SK-N-SH (cell line): Measurements from ENCODE around the gene KCNQ4. TPM values are rescaled to one million over a fixed set of nuclear protein-coding genes. Genes with fewer than 3 reads are reported as not detected.

Source experiments
- CTCF ChIA-PET: fragments of 300-600, 350-600 bp; formaldehyde crosslinking; extraction: SDS; loops from one replicate; lab custom pipeline; 2021; lab: Yijun Ruan, JAX
- POLR2A ChIA-PET: fragments of 350-600 bp; sonication (Branson Sonifier 250); formaldehyde crosslinking; extraction: SDS; loops from one replicate; lab custom pipeline; 2020; ENCODE audit warnings: antibody characterized with exemption, inconsistent platforms; lab: Yijun Ruan, JAX
- DNase-seq: peaks from one replicate; pipeline ENCODE4 v3.0.0; 2012
- H2AFZ ChIP-seq: fragments of 200-600 bp; sonication (generic); 2 replicates; pipeline ENCODE4 v1.8.1; 2016; ENCODE audit warnings: antibody characterized with exemption, mild to moderate bottlenecking, low read depth
- H3F3A ChIP-seq: fragments of 200-600 bp; sonication (generic); replicated peaks from 2 replicates; pipeline ENCODE3; 2016; ENCODE audit warnings: antibody characterized with exemption, mild to moderate bottlenecking; ENCODE audit not compliant: insufficient read depth
- H3K27ac ChIP-seq, 2 experiments: fragments of 200-500 bp in 1 of 2; fragments of 200-600 bp in 1 of 2; sonication (Bioruptor generic) in 1 of 2; sonication (generic), shearing (Covaris generic) in 1 of 2; 2 replicates each; pipeline versions ENCODE4 v1.5.1 to v1.6.1; 2014 to 2016; ENCODE audit warnings: low read depth in 2 of 2, inconsistent platforms in 1 of 2, low read length in 1 of 2, mild to moderate bottlenecking in 1 of 2, mixed read lengths in 1 of 2
- H3K27me3 ChIP-seq: fragments of 200-600 bp; sonication (generic), shearing (Covaris generic); 2 replicates; pipeline ENCODE4 v1.6.1; 2016; ENCODE audit warnings: mixed run types; ENCODE audit not compliant: insufficient read depth
- H3K36me3 ChIP-seq, 2 experiments: fragments of 200-500 bp in 1 of 2; fragments of 200-600 bp in 1 of 2; sonication (Bioruptor generic) in 1 of 2; sonication (generic) in 1 of 2; replicated peaks in 1 of 2; 2 replicates each; pipeline versions ENCODE3 to v1.5.1; 2014 to 2016; ENCODE audit warnings: low read length in 1 of 2, mild to moderate bottlenecking in 1 of 2; ENCODE audit not compliant: insufficient read depth in 2 of 2, control insufficient read depth in 1 of 2
- H3K4me1 ChIP-seq, 2 experiments: fragments of 200-500 bp in 1 of 2; fragments of 200-600 bp in 1 of 2; sonication (Bioruptor generic) in 1 of 2; sonication (generic), shearing (Covaris generic) in 1 of 2; 2 replicates each; pipeline versions ENCODE4 v1.5.1 to v1.6.1; 2014 to 2016; ENCODE audit warnings: low read depth in 1 of 2, low read length in 1 of 2, mixed run types in 1 of 2; ENCODE audit not compliant: insufficient read depth in 2 of 2, control insufficient read depth in 1 of 2
- H3K4me2 ChIP-seq: fragments of 200-600 bp; sonication (generic), shearing (Covaris generic); 2 replicates; pipeline ENCODE4 v1.6.1; 2017; ENCODE audit warnings: mixed run types
- H3K4me3 ChIP-seq, 2 experiments: fragments of 200-500 bp in 1 of 2; fragments of 200-600 bp in 1 of 2; sonication (Bioruptor generic) in 1 of 2; sonication (generic), shearing (Covaris generic) in 1 of 2; 2 replicates each; pipeline versions ENCODE4 v1.5.1 to v1.8.1; 2014 to 2016; ENCODE audit warnings: low read depth in 2 of 2, inconsistent platforms in 1 of 2, low read length in 1 of 2, mild to moderate bottlenecking in 1 of 2, mixed read lengths in 1 of 2, moderate library complexity in 1 of 2
- H3K79me2 ChIP-seq: fragments of 200-600 bp; sonication (generic); 2 replicates; pipeline ENCODE4 v1.8.1; 2017; ENCODE audit warnings: mild to moderate bottlenecking; ENCODE audit not compliant: insufficient read depth
- H3K9ac ChIP-seq: fragments of 200-600 bp; sonication (generic); 2 replicates; pipeline ENCODE4 v1.6.1; 2017; ENCODE audit warnings: mixed run types
- H3K9me2 ChIP-seq: fragments of 200-600 bp; sonication (generic); 2 replicates; pipeline ENCODE4 v1.6.1; 2017; ENCODE audit warnings: mixed run types
- H3K9me3 ChIP-seq: fragments of 200-600 bp; sonication (generic); 2 replicates; pipeline ENCODE4 v1.6.1; 2017; ENCODE audit warnings: mixed run types, mild to moderate bottlenecking, moderate library complexity
- H4K20me1 ChIP-seq: fragments of 200-600 bp; sonication (generic); 2 replicates; pipeline ENCODE4 v1.6.1; 2017; ENCODE audit warnings: mild to moderate bottlenecking, mixed run types; ENCODE audit not compliant: insufficient read depth
- EZH2phosphoT487 ChIP-seq: fragments of 200-600 bp; sonication (generic); IDR thresholded peaks from 2 replicates; pipeline ENCODE4 v1.6.1; 2017; ENCODE audit warnings: low read depth, mixed run types, mild to moderate bottlenecking, antibody characterized with exemption, moderate library complexity, borderline replicate concordance
- GABPA ChIP-seq: IDR thresholded peaks from 2 replicates; pipeline ENCODE4 v1.4.0; 2012; ENCODE audit warnings: low read depth, mild to moderate bottlenecking
- JUND ChIP-seq: IDR thresholded peaks from 2 replicates; pipeline ENCODE4 v1.4.0; 2012
- POLR2AphosphoS5 ChIP-seq: IDR thresholded peaks from 2 replicates; pipeline ENCODE4 v1.6.1; 2012; ENCODE audit warnings: low read depth, low read length
- RXRA ChIP-seq: IDR thresholded peaks from 2 replicates; pipeline ENCODE4 v1.4.0; 2012; ENCODE audit warnings: low read depth, mild to moderate bottlenecking, borderline replicate concordance
- SIN3A ChIP-seq: IDR thresholded peaks from 2 replicates; pipeline ENCODE4 v1.6.1; 2012; ENCODE audit warnings: low read depth, mild to moderate bottlenecking, low read length, moderate library complexity, borderline replicate concordance
- SMC3 ChIP-seq: IDR thresholded peaks from 2 replicates; pipeline ENCODE4 v1.6.1; 2012; ENCODE audit warnings: low read depth, low read length, improper control_type of control experiment
- WGBS: methylation state at CpG from one replicate; pipeline ENCODE4 v1.1.6; 2017; ENCODE audit warnings: low lambda C conversion rate; 5-methylcytosine and 5-hydroxymethylcytosine counted together
- polyA plus RNA-seq, 3 experiments: library from polyadenylated mRNA; depleted of rRNA; stranded (reverse); fragments of >200 nt; gene quantifications; 2 replicates each; pipeline ENCODE4 v1.2.3, GENCODE V29; 2012
- TF ChIP-seq, protein P1 (sequence below): fragments of 150-350 bp; IDR thresholded peaks from 2 replicates; pipeline ENCODE4 v1.6.1; 2017; ENCODE audit warnings: antibody characterized with exemption, low read length, low read depth, borderline replicate concordance
- TF ChIP-seq, protein P2 (sequence below): IDR thresholded peaks from 2 replicates; pipeline ENCODE4 v1.4.0; 2012; ENCODE audit warnings: low read depth, borderline replicate concordance
- TF ChIP-seq, protein P3 (sequence below): fragments of 150-350 bp; IDR thresholded peaks from 2 replicates; pipeline ENCODE4 v1.6.1; 2016; ENCODE audit warnings: mild to moderate bottlenecking, low read depth, low read length
- TF ChIP-seq, protein P4 (sequence below): IDR thresholded peaks from 2 replicates; pipeline ENCODE4 v1.6.1; 2012; ENCODE audit warnings: mild to moderate bottlenecking, low read depth, low read length, moderate library complexity

Gene KCNQ4
- polyA plus RNA-seq, 1 of the 3 experiments (the other 2 are of a cell fraction): 0.15 TPM

DNA sequence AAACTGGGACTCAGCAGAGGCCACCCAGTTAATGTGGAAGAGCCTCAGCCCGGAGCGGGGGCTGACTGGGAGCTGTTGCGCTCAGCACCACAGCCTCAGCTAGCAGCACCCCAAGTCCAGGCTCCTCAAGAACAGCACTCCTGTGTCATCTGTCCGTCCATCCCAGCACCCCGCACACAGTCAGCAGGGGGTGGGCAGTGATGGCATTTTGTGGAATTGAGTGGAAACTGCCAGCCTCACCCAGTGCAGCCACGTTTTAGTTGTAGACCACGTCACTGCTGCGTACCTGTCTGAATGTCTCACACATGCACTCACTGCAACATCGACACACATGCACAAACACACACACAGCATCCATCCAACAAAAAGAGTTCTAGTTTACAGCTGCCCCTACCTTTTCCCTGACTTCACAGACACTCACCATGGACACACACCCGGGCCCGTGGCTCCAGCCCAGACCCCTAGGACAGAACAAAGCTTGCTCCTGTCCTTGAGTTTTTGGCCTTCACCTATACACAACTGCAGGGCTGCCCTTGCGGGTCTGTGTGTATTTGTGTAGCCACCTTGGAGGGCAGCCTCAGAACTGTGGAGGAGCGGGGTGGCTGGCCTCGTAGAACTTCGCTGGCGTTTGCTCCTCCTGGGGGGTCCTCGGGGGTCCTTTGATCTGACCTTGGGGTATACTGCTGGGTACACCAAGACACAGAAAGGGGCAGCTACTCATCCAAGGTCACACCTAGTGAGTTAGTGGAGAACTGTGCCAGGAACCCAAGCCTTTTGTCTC is 5.2 kb downstream of the KCNQ4 start (continued):
- TF ChIP-seq, protein P1, sequence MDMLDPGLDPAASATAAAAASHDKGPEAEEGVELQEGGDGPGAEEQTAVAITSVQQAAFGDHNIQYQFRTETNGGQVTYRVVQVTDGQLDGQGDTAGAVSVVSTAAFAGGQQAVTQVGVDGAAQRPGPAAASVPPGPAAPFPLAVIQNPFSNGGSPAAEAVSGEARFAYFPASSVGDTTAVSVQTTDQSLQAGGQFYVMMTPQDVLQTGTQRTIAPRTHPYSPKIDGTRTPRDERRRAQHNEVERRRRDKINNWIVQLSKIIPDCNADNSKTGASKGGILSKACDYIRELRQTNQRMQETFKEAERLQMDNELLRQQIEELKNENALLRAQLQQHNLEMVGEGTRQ: no peak
- TF ChIP-seq, protein P2, sequence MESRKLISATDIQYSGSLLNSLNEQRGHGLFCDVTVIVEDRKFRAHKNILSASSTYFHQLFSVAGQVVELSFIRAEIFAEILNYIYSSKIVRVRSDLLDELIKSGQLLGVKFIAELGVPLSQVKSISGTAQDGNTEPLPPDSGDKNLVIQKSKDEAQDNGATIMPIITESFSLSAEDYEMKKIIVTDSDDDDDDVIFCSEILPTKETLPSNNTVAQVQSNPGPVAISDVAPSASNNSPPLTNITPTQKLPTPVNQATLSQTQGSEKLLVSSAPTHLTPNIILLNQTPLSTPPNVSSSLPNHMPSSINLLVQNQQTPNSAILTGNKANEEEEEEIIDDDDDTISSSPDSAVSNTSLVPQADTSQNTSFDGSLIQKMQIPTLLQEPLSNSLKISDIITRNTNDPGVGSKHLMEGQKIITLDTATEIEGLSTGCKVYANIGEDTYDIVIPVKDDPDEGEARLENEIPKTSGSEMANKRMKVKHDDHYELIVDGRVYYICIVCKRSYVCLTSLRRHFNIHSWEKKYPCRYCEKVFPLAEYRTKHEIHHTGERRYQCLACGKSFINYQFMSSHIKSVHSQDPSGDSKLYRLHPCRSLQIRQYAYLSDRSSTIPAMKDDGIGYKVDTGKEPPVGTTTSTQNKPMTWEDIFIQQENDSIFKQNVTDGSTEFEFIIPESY: no peak
- TF ChIP-seq RXRA: no peak

DNA sequence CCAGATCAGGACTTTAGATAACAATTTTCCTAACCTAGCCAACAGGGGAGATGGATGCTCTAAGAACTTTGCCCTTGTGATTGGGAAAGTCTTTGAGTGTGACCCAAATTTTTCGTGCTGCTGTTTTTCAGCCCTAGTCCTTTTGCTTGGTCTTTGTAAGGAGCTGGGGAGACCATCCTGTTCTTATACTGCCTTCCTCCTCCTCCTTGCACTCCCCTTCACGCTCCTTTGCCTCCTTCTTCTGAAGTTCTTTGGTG is 5.7 kb downstream of the KCNQ4 start:
- Histone ChIP-seq H4K20me1 (no peaks in the 10 kb centered on the region), H3F3A (no peaks in the 10 kb centered on the region), H3K4me2 (no peak overlapping the region), H3K9ac (no peak overlapping the region), H3K9me2 (no peaks in the 10 kb centered on the region), H3K27me3 (no peaks in the 10 kb centered on the region), H3K4me3 (no peak overlapping the region), H3K4me1 (no peaks in the 10 kb centered on the region), H3K27ac (no peak overlapping the region), H3K36me3 (no peaks in the 10 kb centered on the region), H3K9me3 (no peaks in the 10 kb centered on the region), H2AFZ (no peak overlapping the region), H3K79me2 (no peaks in the 10 kb centered on the region)
- TF ChIP-seq JUND (no peak), EZH2phosphoT487 (no peak), SIN3A (no peak), SMC3 (no peak), POLR2AphosphoS5 (no peak), GABPA (no peak)
- TF ChIP-seq, protein P3, sequence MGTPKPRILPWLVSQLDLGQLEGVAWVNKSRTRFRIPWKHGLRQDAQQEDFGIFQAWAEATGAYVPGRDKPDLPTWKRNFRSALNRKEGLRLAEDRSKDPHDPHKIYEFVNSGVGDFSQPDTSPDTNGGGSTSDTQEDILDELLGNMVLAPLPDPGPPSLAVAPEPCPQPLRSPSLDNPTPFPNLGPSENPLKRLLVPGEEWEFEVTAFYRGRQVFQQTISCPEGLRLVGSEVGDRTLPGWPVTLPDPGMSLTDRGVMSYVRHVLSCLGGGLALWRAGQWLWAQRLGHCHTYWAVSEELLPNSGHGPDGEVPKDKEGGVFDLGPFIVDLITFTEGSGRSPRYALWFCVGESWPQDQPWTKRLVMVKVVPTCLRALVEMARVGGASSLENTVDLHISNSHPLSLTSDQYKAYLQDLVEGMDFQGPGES: no peak
- TF ChIP-seq, protein P4, sequence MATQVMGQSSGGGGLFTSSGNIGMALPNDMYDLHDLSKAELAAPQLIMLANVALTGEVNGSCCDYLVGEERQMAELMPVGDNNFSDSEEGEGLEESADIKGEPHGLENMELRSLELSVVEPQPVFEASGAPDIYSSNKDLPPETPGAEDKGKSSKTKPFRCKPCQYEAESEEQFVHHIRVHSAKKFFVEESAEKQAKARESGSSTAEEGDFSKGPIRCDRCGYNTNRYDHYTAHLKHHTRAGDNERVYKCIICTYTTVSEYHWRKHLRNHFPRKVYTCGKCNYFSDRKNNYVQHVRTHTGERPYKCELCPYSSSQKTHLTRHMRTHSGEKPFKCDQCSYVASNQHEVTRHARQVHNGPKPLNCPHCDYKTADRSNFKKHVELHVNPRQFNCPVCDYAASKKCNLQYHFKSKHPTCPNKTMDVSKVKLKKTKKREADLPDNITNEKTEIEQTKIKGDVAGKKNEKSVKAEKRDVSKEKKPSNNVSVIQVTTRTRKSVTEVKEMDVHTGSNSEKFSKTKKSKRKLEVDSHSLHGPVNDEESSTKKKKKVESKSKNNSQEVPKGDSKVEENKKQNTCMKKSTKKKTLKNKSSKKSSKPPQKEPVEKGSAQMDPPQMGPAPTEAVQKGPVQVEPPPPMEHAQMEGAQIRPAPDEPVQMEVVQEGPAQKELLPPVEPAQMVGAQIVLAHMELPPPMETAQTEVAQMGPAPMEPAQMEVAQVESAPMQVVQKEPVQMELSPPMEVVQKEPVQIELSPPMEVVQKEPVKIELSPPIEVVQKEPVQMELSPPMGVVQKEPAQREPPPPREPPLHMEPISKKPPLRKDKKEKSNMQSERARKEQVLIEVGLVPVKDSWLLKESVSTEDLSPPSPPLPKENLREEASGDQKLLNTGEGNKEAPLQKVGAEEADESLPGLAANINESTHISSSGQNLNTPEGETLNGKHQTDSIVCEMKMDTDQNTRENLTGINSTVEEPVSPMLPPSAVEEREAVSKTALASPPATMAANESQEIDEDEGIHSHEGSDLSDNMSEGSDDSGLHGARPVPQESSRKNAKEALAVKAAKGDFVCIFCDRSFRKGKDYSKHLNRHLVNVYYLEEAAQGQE: no peak
- WGBS: 80% methylated on average over 2 of the region's 2 CpGs
- POLR2A ChIA-PET: no interaction called here
- no peak for DNase-seq
- CTCF ChIA-PET: interaction anchor here (1.5 to 2.4 kb wide), 3 partner anchors 15 to 60 kb away, joined by 5 to 17 read pairs (median 8); no protein-coding TSS in a partner anchor
